OCI-LY1 (cell line): Measurements from ENCODE around the gene TDRD12.
"Not testable (repeated sequence)": the region's sequence is repeated elsewhere in the genome, so short reads cannot be mapped to it uniquely, and the experiment has no call there.

Experiments used
- H2AFZ ChIP-seq: fragments of 200-600 bp; sonication (generic), shearing (Covaris generic); 2 replicates; pipeline ENCODE4 v1.6.0; 2014; ENCODE audit warnings: antibody characterized with exemption, mild to moderate bottlenecking, low read length
- H3F3A ChIP-seq: fragments of 200-600 bp; sonication (generic), shearing (Covaris generic); 2 replicates; pipeline ENCODE4 v1.6.0; 2014; ENCODE audit warnings: mild to moderate bottlenecking, antibody characterized with exemption, low read length, moderate library complexity; ENCODE audit not compliant: insufficient read depth
- H3K27ac ChIP-seq: fragments of 200-600 bp; sonication (generic); 2 replicates; pipeline ENCODE4 v1.5.1; 2014; ENCODE audit warnings: low read length, mixed run types, mild to moderate bottlenecking, low read depth; ENCODE audit not compliant: poor library complexity, severe bottlenecking
- H3K27me3 ChIP-seq: fragments of 200-600 bp; sonication (generic); 2 replicates; pipeline ENCODE4 v1.6.0; 2014; ENCODE audit warnings: antibody characterized with exemption, mild to moderate bottlenecking, low read length, moderate library complexity; ENCODE audit not compliant: insufficient read depth
- H3K36me3 ChIP-seq: fragments of 200-600 bp; sonication (generic); 2 replicates; pipeline ENCODE4 v1.6.1; 2014; ENCODE audit warnings: mild to moderate bottlenecking, antibody characterized with exemption, low read length, moderate library complexity, mixed read lengths; ENCODE audit not compliant: insufficient read depth
- H3K4me1 ChIP-seq: fragments of 200-600 bp; sonication (generic); 2 replicates; pipeline ENCODE4 v1.5.1; 2014; ENCODE audit warnings: mild to moderate bottlenecking, low read length, moderate library complexity; ENCODE audit not compliant: insufficient read depth, severe bottlenecking
- H3K4me2 ChIP-seq: fragments of 200-600 bp; sonication (generic), shearing (Covaris generic); 2 replicates; pipeline ENCODE4 v1.6.1; 2014; ENCODE audit warnings: low read length
- H3K4me3 ChIP-seq: fragments of 200-600 bp; sonication (generic); 2 replicates; pipeline ENCODE4 v1.5.1; 2014; ENCODE audit warnings: low read length, low read depth, mild to moderate bottlenecking, mixed read lengths; ENCODE audit not compliant: poor library complexity, severe bottlenecking
- H3K79me2 ChIP-seq: fragments of 200-600 bp; shearing (Covaris generic); 2 replicates; pipeline ENCODE4 v1.6.1; 2016; ENCODE audit warnings: mixed run types, low read length, mixed read lengths; ENCODE audit not compliant: insufficient read depth
- H3K9ac ChIP-seq: fragments of 200-600 bp; sonication (generic), shearing (Covaris generic); 2 replicates; pipeline ENCODE4 v1.6.1; 2014; ENCODE audit warnings: mild to moderate bottlenecking, low read length, mixed read lengths
- H3K9me2 ChIP-seq: fragments of 200-600 bp; sonication (generic), shearing (Covaris generic); 2 replicates; pipeline ENCODE4 v1.6.1; 2014; ENCODE audit warnings: low read depth, mild to moderate bottlenecking, low read length, mixed read lengths
- H3K9me3 ChIP-seq: fragments of 200-600 bp; shearing (Covaris generic); 2 replicates; pipeline ENCODE4 v1.6.1; 2014; ENCODE audit warnings: low read length, mixed read lengths
- H4K20me1 ChIP-seq: fragments of 200-600 bp; sonication (generic), shearing (Covaris generic); 2 replicates; pipeline ENCODE4 v1.6.0; 2016; ENCODE audit warnings: mild to moderate bottlenecking, low read length; ENCODE audit not compliant: insufficient read depth
- EZH2 ChIP-seq: fragments of 200-600 bp; sonication (generic), shearing (Covaris generic); IDR thresholded peaks from 2 replicates; pipeline ENCODE4 v1.8.0; 2017; ENCODE audit warnings: borderline replicate concordance, mixed run types, mild to moderate bottlenecking, antibody characterized with exemption, low read length, moderate library complexity, mixed read lengths
- TF ChIP-seq, protein P1 (sequence below): fragments of 200-600 bp; sonication (generic), shearing (Covaris generic); IDR thresholded peaks from 2 replicates; pipeline ENCODE4 v1.5.1; 2017; ENCODE audit warnings: mild to moderate bottlenecking, antibody characterized with exemption, low read length, moderate library complexity, mixed read lengths

Gene TDRD12

DNA sequence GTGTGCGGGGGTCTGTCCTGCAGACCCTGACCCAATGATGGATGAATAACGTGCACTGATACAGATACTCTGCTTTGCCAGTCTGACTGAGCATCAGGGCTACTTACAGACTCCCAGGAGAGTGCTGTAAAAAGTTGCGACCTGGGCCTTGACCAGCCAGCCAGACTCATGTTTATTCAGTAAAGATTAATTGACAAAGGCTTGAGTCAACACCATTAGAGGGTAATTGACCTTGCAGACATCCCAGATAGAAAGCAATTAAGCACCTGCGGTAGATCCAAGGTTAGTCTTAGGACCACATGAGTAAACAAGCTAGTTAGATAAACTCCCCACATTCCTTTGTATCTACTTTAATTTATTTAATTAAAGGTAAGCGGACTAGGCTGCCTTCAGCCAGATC is 17.6 kb upstream of the TDRD12 start:
- H3K27ac ChIP-seq, result no peak overlapping the region
- no peak overlapping the region for H3K4me2 ChIP-seq
- no peak overlapping the region for H2AFZ ChIP-seq
- H3K79me2 ChIP-seq, result peaks cover 14% of the 10 kb centered on the region; the same call in 1 of the 2 replicates
- H3K4me1 ChIP-seq, result no peaks in the 10 kb centered on the region
- TF ChIP-seq, protein P1, sequence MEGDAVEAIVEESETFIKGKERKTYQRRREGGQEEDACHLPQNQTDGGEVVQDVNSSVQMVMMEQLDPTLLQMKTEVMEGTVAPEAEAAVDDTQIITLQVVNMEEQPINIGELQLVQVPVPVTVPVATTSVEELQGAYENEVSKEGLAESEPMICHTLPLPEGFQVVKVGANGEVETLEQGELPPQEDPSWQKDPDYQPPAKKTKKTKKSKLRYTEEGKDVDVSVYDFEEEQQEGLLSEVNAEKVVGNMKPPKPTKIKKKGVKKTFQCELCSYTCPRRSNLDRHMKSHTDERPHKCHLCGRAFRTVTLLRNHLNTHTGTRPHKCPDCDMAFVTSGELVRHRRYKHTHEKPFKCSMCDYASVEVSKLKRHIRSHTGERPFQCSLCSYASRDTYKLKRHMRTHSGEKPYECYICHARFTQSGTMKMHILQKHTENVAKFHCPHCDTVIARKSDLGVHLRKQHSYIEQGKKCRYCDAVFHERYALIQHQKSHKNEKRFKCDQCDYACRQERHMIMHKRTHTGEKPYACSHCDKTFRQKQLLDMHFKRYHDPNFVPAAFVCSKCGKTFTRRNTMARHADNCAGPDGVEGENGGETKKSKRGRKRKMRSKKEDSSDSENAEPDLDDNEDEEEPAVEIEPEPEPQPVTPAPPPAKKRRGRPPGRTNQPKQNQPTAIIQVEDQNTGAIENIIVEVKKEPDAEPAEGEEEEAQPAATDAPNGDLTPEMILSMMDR, result no peak
- TF ChIP-seq EZH2, result no peak
- H3K27me3 ChIP-seq, result no peaks in the 10 kb centered on the region
- peaks cover 12% of the 10 kb centered on the region; the same call in 1 of the 2 replicates for H3K9me3 ChIP-seq
- H3K36me3 ChIP-seq, result peaks cover 98% of the 10 kb centered on the region
- H3F3A ChIP-seq, result no peaks in the 10 kb centered on the region
- no peak overlapping the region for H3K4me3 ChIP-seq
- no peaks in the 10 kb centered on the region for H4K20me1 ChIP-seq
- H3K9ac ChIP-seq, result no peak overlapping the region
- H3K9me2 ChIP-seq, result no peaks in the 10 kb centered on the region

DNA sequence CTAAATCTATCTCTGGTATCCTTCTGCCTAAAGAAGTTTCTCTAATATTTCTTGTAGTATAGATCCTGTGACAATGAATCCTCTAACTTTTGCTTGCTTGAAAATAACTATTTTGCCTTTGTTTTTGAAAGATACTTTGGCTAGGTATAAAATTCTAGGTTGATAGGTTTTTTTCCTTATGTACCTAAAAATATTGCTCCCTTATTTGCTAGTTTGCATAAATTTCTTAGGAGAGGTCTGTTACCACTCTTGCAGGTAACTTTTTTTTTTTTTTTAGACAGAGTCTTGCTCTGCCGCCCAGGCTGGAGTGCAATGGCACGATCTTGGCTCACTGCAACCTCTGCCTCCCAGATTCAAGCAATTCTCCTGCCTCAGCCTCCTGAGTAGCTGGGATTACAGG is 15.6 kb upstream of the TDRD12 start:
- not testable (repeated sequence) for H3K4me2 ChIP-seq, H3K9ac ChIP-seq, H2AFZ ChIP-seq, H3K27me3 ChIP-seq, H3K27ac ChIP-seq, H4K20me1 ChIP-seq, H3F3A ChIP-seq, H3K4me1 ChIP-seq, H3K4me3 ChIP-seq, H3K9me2 ChIP-seq
- peaks cover 12% of the 10 kb centered on the region; the same call in 1 of the 2 replicates for H3K9me3 ChIP-seq
- H3K79me2 ChIP-seq, result peaks cover 14% of the 10 kb centered on the region; the same call in 1 of the 2 replicates
- peaks cover 88% of the 10 kb centered on the region for H3K36me3 ChIP-seq

DNA sequence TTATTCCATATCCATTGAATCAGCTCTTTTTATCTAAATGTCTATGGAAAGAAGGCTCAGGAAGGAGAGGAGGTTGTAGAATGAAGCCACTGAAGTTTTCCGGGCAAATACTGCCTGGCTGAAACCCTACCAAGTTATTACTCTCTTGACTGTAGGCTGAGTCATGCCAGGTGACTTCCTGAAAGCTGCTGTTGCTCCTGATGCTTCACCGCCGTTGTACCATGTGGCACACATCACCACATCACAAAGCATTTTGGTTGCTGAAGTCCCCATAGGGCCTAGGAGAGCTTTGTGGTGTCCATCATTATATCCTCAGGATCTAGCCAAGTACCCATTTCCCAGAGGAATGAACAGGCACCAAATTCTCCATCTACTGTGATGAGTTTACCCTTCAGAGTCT is 11.1 kb upstream of the TDRD12 start:
- H3K36me3 ChIP-seq, result peaks cover 83% of the 10 kb centered on the region
- no peak overlapping the region for H3K9ac ChIP-seq
- H3K79me2 ChIP-seq, result no peaks in the 10 kb centered on the region
- no peaks in the 10 kb centered on the region for H3K27me3 ChIP-seq
- no peaks in the 10 kb centered on the region for H3K4me1 ChIP-seq
- H4K20me1 ChIP-seq, result no peaks in the 10 kb centered on the region
- H3F3A ChIP-seq, result no peaks in the 10 kb centered on the region
- no peak overlapping the region for H3K4me2 ChIP-seq
- H3K4me3 ChIP-seq, result no peak overlapping the region
- H3K9me3 ChIP-seq, result peaks cover 5% of the 10 kb centered on the region; the same call in 1 of the 2 replicates
- no peaks in the 10 kb centered on the region for H3K9me2 ChIP-seq
- no peak overlapping the region for H3K27ac ChIP-seq
- no peak for TF ChIP-seq EZH2
- TF ChIP-seq, protein P1, result no peak
- no peak overlapping the region for H2AFZ ChIP-seq

DNA sequence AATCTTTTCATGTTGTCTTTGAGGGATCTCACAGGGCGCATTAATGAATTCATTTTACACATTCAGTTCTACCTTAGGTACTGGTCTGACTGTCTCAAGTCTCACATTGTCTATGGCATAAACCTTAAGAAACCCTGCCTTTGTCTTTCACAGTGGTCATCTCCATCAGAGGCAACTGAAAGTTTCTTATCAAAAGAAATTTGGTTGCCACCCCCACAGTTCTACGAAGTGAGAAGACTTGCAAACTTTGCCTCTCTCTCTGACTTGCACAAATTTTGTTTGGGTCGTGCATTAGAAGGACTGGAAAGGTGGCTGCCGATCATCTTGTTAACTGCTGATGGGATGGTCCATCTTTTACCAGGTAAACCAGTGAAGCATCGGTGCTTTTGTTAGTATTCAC is 10.5 kb upstream of the TDRD12 start:
- no peaks in the 10 kb centered on the region for H3K27me3 ChIP-seq
- H3K4me2 ChIP-seq, result no peak overlapping the region
- no peaks in the 10 kb centered on the region for H3K4me1 ChIP-seq
- H4K20me1 ChIP-seq, result no peaks in the 10 kb centered on the region
- TF ChIP-seq EZH2, result no peak
- TF ChIP-seq, protein P1, result no peak
- H3K9ac ChIP-seq, result no peak overlapping the region
- H3K4me3 ChIP-seq, result no peak overlapping the region
- H3K9me3 ChIP-seq, result peaks cover 3% of the 10 kb centered on the region; the same call in 1 of the 2 replicates
- H3K9me2 ChIP-seq, result no peaks in the 10 kb centered on the region
- no peak overlapping the region for H2AFZ ChIP-seq
- H3K36me3 ChIP-seq, result peaks cover 85% of the 10 kb centered on the region
- H3F3A ChIP-seq, result no peaks in the 10 kb centered on the region
- no peak overlapping the region for H3K27ac ChIP-seq
- H3K79me2 ChIP-seq, result no peaks in the 10 kb centered on the region
